Bronchial epithelial cell (primary cell): ENCODE measurements around the gene MGAT5. TPM values are rescaled to one million over a fixed set of nuclear protein-coding genes. Genes with fewer than 3 reads are reported as not detected.

Experiments used
- DNase-seq: peaks from one replicate; pipeline ENCODE4 v3.0.0-alpha.2; 2010; ENCODE audit warnings: low read depth
- FAIRE-seq: peaks from 2 replicates; lab custom pipeline; 2011; peaks lifted over from hg19 to GRCh38; lab: Jason Lieb, UNC
- H3K27me3 ChIP-seq: 2 replicates; pipeline ENCODE4 v1.5.1; 2011; ENCODE audit warnings: low read length; ENCODE audit not compliant: control insufficient read depth, insufficient read depth
- H3K36me3 ChIP-seq: 2 replicates; pipeline ENCODE4 v1.5.1; 2011; ENCODE audit warnings: low read length; ENCODE audit not compliant: control insufficient read depth, insufficient read depth
- H3K4me3 ChIP-seq: 2 replicates; pipeline ENCODE4 v1.5.1; 2011; ENCODE audit warnings: mild to moderate bottlenecking, low read depth, low read length, control low read depth
- CTCF ChIP-seq: IDR thresholded peaks from 2 replicates; pipeline ENCODE4 v1.5.1; 2011; ENCODE audit warnings: mild to moderate bottlenecking, moderate library complexity, low read length, control low read depth, inconsistent platforms; ENCODE audit not compliant: insufficient read depth, severe bottlenecking
- total RNA-seq: library from RNA; depleted of rRNA; stranded (reverse); fragments of >200 nt; gene quantifications from 2 replicates; pipeline ENCODE4 v1.2.1, GENCODE V29; 2014

Gene MGAT5
- total RNA-seq, 1 donor from 2014 or later, result 48.7 TPM

GRCh38 chr2:134459706-134460406, 206.0 kb downstream of the MGAT5 start:
- no peaks in the 10 kb centered on the region for H3K36me3 ChIP-seq
- TF ChIP-seq CTCF, result no peak
- H3K27me3 ChIP-seq, result no peaks in the 10 kb centered on the region
- FAIRE-seq (no peak), DNase-seq (no peak)
- H3K4me3 ChIP-seq, result no peak overlapping the region

- Histone ChIP-seq H3K27me3 (no peaks in the 10 kb centered on the region), H3K36me3 (no peaks in the 10 kb centered on the region), H3K4me3 (no peak overlapping the region)
- FAIRE-seq, result no peak
- DNase-seq, result peak; percentile 60
- TF ChIP-seq CTCF, result peak; percentile 89
Observed at GRCh38 chr2:134460583-134460998, 206.7 kb downstream of the MGAT5 start.

- Histone ChIP-seq H3K4me3 (no peak overlapping the region), H3K27me3 (no peaks in the 10 kb centered on the region), H3K36me3 (no peaks in the 10 kb centered on the region)
- peak; percentile 8 for DNase-seq
- TF ChIP-seq CTCF, result no peak
- no peak for FAIRE-seq
Observed at GRCh38 chr2:134461511-134461910, 207.6 kb downstream of the MGAT5 start.

- no peak for TF ChIP-seq CTCF
- FAIRE-seq, result peak; percentile 60
Observed at GRCh38 chr2:134462275-134462674, 208.4 kb downstream of the MGAT5 start.

GRCh38 chr2:134462791-134463698, 209.2 kb downstream of the MGAT5 start:
- no peak for FAIRE-seq
- H3K36me3 ChIP-seq, result no peaks in the 10 kb centered on the region
- TF ChIP-seq CTCF, result no peak
- no peak for DNase-seq
- no peak overlapping the region for H3K4me3 ChIP-seq
- no peaks in the 10 kb centered on the region for H3K27me3 ChIP-seq

More at GRCh38 chr2:134462275-134462674, 208.4 kb downstream of the MGAT5 start:
- no peak for DNase-seq
- no peaks in the 10 kb centered on the region for H3K36me3 ChIP-seq
- no peak overlapping the region for H3K4me3 ChIP-seq
- H3K27me3 ChIP-seq, result no peaks in the 10 kb centered on the region
